ENCODE data around the gene SFTPB. TPM values are rescaled to one million over a fixed set of nuclear protein-coding genes. Genes with fewer than 3 reads are reported as not detected.

SFTPB gene
- total RNA-seq, 1 experiment from 2014 or later: 0.26 TPM

DNA sequence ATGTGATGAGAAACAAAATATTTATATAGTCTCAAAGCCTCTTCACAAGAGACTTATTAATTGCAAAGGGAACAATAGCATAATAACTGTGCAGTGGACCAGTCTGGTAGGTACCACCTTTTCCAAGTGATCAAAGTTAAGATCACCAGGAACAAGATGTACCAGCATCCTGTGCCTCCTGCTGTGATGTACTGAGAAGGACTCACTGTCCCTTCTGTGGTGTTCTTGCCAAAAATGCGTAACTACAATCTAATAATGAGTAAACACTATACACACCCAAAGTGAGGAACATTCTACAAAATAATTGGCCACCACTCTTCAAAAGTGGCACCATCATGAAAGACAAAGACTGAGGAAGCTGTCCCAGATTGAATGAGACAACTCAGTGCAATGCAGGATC, 40.6 kb upstream of the SFTPB start:
- H3K36me3 Mint-ChIP-seq (ENCODE audit: insufficient read depth, unreplicated experiment): no peaks in the 10 kb centered on the region
- H3K27ac Mint-ChIP-seq (ENCODE audit: low read depth, unreplicated experiment): peak overlapping the region; percentile 61
- ChIA-PET CTCF (interaction anchor here (0.6 to 8.9 kb wide), 18 partner anchors 11 to 381 kb away, joined by 3 to 166 read pairs (median 4); partner anchors contain the start of gene GNLY), POLR2A (interaction anchor here (0.6 to 2.9 kb wide), 11 partner anchors 11 to 491 kb away, joined by 3 to 12 read pairs (median 5); partner anchors contain the start of genes MRPL35 and VAMP8)
- intact Hi-C loops (cut with micrococcal nuclease): no loop called here
- H3K9me3 Mint-ChIP-seq (ENCODE audit: unreplicated experiment): peaks cover 7% of the 10 kb centered on the region
- no TSS peak for BruUV-seq (replicated peaks)
- TF ChIP-seq, protein P1, sequence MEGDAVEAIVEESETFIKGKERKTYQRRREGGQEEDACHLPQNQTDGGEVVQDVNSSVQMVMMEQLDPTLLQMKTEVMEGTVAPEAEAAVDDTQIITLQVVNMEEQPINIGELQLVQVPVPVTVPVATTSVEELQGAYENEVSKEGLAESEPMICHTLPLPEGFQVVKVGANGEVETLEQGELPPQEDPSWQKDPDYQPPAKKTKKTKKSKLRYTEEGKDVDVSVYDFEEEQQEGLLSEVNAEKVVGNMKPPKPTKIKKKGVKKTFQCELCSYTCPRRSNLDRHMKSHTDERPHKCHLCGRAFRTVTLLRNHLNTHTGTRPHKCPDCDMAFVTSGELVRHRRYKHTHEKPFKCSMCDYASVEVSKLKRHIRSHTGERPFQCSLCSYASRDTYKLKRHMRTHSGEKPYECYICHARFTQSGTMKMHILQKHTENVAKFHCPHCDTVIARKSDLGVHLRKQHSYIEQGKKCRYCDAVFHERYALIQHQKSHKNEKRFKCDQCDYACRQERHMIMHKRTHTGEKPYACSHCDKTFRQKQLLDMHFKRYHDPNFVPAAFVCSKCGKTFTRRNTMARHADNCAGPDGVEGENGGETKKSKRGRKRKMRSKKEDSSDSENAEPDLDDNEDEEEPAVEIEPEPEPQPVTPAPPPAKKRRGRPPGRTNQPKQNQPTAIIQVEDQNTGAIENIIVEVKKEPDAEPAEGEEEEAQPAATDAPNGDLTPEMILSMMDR (IDR thresholded peaks at IDR 0.05; ENCODE audit: unreplicated experiment): no peak
- no peaks in the 10 kb centered on the region for H3K27me3 Mint-ChIP-seq (ENCODE audit: insufficient read depth, unreplicated experiment)
- DNase-seq (ENCODE audit: unreplicated experiment): peak; percentile 65
- no peak overlapping the region for H3K4me3 Mint-ChIP-seq (ENCODE audit: unreplicated experiment)
- peaks cover 54% of the 10 kb centered on the region for H3K4me1 Mint-ChIP-seq (ENCODE audit: insufficient read depth, unreplicated experiment)

DNA sequence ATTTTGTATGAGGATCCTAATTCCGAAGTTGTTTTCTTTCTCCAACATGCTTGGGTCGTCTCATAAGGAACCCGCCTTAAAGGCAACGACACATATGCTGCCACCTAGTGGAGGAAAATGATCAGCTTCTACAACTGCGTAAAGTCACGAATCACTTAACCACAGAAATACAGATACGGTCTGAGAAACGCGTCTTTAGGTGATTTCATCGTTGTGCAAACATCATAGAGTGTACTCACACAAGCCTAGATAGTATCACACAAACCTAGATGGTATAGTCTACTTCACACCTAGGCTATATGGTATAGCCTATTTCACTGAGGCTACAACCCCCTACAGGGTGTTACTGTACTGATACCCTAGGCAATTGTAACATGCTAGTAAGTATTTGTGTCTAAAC, 39.3 kb upstream of the SFTPB start:
- BruUV-seq (replicated peaks): no TSS peak
- Mint-ChIP-seq H3K36me3 (ENCODE audit: insufficient read depth, unreplicated experiment) (no peaks in the 10 kb centered on the region), H3K4me1 (ENCODE audit: insufficient read depth, unreplicated experiment) (peaks cover 56% of the 10 kb centered on the region), H3K27ac (ENCODE audit: low read depth, unreplicated experiment) (peak overlapping the region; percentile 94), H3K9me3 (ENCODE audit: unreplicated experiment) (peaks cover 7% of the 10 kb centered on the region), H3K4me3 (ENCODE audit: unreplicated experiment) (peak overlapping the region; percentile 36), H3K27me3 (ENCODE audit: insufficient read depth, unreplicated experiment) (no peaks in the 10 kb centered on the region)
- intact Hi-C loops (cut with micrococcal nuclease): loop anchor here (1.0 kb wide), 3 partner anchors 28 to 70 kb away; no protein-coding TSS in a partner anchor
- ChIA-PET CTCF (interaction anchor here (0.6 to 8.9 kb wide), 22 partner anchors 9 to 1340 kb away, joined by 3 to 166 read pairs (median 4); partner anchors contain the start of genes GNLY and VAMP8), POLR2A (interaction anchor here (0.6 to 2.9 kb wide), 15 partner anchors 9 to 394 kb away, joined by 3 to 12 read pairs (median 4); partner anchors contain the start of gene VAMP8)
- DNase-seq (ENCODE audit: unreplicated experiment): peak; percentile 95
- TF ChIP-seq, protein P1 (IDR thresholded peaks at IDR 0.05; ENCODE audit: unreplicated experiment): peak; percentile 65

DNA sequence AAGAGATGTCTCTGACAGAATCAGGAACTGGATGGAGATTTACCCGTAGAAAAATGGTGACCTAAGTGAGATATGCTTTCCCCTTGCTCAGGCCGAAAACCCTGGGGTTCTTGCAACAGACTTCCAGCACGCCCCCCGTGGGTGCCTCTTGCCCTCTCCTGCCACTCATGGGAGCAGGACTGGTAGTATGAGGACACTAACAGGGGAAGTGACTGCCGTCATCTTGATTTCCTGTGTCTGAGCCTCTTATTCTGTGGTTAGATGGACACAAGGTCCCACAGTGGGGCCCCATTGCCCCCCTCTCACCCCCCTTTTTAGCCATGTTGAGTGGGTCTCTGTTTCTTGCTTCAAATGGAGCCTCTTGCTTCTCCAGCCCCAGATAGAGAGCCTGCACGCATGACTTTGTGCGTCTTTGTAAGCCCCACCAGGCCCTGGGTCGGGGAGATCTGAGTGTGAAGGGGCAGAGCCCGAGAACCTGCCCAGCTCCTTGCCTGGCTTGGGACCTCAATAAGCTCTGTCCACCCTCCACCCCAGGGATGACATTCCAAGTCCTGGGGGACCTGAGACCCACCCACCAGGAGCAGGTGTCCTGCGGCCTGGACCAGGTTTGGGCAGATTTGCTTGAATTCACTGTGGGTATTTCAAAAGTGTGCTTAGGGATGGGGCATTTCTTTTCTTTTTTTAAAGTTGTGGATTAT, 38.7 kb upstream of the SFTPB start:
- no TSS peak for BruUV-seq (replicated peaks)
- TF ChIP-seq, protein P1 (IDR thresholded peaks at IDR 0.05; ENCODE audit: unreplicated experiment): no peak
- Mint-ChIP-seq H3K27ac (ENCODE audit: low read depth, unreplicated experiment) (peak overlapping the region; percentile 94), H3K4me3 (ENCODE audit: unreplicated experiment) (peak overlapping the region; percentile 36), H3K9me3 (ENCODE audit: unreplicated experiment) (peaks cover 7% of the 10 kb centered on the region), H3K36me3 (ENCODE audit: insufficient read depth, unreplicated experiment) (no peaks in the 10 kb centered on the region), H3K27me3 (ENCODE audit: insufficient read depth, unreplicated experiment) (no peaks in the 10 kb centered on the region), H3K4me1 (ENCODE audit: insufficient read depth, unreplicated experiment) (peaks cover 61% of the 10 kb centered on the region)
- DNase-seq (ENCODE audit: unreplicated experiment): no peak
- ChIA-PET CTCF (interaction anchor here (0.6 to 8.9 kb wide), 16 partner anchors 11 to 1339 kb away, joined by 3 to 166 read pairs (median 4); no protein-coding TSS in a partner anchor), POLR2A (interaction anchor here (0.6 to 2.1 kb wide), 13 partner anchors 20 to 394 kb away, joined by 3 to 22 read pairs (median 5); partner anchors contain the start of gene VAMP8)
- intact Hi-C loops (cut with micrococcal nuclease): loop anchor here (1.0 kb wide), 3 partner anchors 27 to 69 kb away; no protein-coding TSS in a partner anchor

DNA sequence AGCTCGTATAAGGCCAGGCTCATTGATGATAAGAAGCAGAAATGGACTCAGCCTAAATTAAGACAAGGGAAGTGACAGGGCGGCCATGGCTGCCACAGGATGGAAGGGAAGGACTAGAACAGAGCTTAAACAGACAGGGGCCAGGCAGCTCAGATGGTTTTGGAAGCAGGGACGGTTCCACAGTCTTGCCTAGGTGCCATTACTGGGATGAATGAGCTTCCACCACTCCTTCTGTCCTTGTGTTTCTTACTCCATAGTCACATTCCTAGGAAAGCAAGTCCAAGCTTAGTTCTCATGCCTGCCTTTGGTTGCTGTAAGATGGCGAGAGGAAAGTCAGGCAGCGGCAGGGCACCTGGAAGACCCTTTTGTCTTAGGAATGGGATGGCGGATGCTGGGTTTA, 38.1 kb upstream of the SFTPB start:
- Mint-ChIP-seq H3K36me3 (ENCODE audit: insufficient read depth, unreplicated experiment) (no peaks in the 10 kb centered on the region), H3K27me3 (ENCODE audit: insufficient read depth, unreplicated experiment) (no peaks in the 10 kb centered on the region), H3K4me3 (ENCODE audit: unreplicated experiment) (peak overlapping the region; percentile 55), H3K27ac (ENCODE audit: low read depth, unreplicated experiment) (peak overlapping the region; percentile 94), H3K9me3 (ENCODE audit: unreplicated experiment) (peaks cover 7% of the 10 kb centered on the region), H3K4me1 (ENCODE audit: insufficient read depth, unreplicated experiment) (peaks cover 66% of the 10 kb centered on the region)
- DNase-seq (ENCODE audit: unreplicated experiment): no peak
- BruUV-seq (replicated peaks): TSS peak; percentile 21
- CTCF ChIA-PET: interaction anchor here (0.6 to 8.9 kb wide), 16 partner anchors 10 to 487 kb away, joined by 3 to 166 read pairs (median 4); no protein-coding TSS in a partner anchor
- TF ChIP-seq, protein P1 (IDR thresholded peaks at IDR 0.05; ENCODE audit: unreplicated experiment): no peak
- POLR2A ChIA-PET: interaction anchor here (0.7 to 2.1 kb wide), 8 partner anchors 19 to 168 kb away, joined by 3 to 22 read pairs (median 3); no protein-coding TSS in a partner anchor
- intact Hi-C loops (cut with micrococcal nuclease): no loop called here
